ENCODE measurements around the gene TMEM80. TPM values are rescaled to one million over a fixed set of nuclear protein-coding genes. Genes with fewer than 3 reads are reported as not detected.
"Not testable (repeated sequence)": the region's sequence is repeated elsewhere in the genome, so short reads cannot be mapped to it uniquely, and the experiment has no call there.

Gene TMEM80
- 100 to 1,000 TPM in 1 of 4 donors, 10 to 100 TPM in 3; 57.3 to 103 (median 67.7) TPM for total RNA-seq

- H3K27ac ChIP-seq, result peak within 1 kb of the TSS; percentile 98 to 100 (median 100)
- intact Hi-C loops (cut with DNase I), result no loop called here
- 0 to 1% methylated on average over 1 to 38 of the region's 101 CpGs for WGBS, 2 donors
- no peaks in the 10 kb centered on the region for H3K9me3 ChIP-seq
- peaks cover 52 to 74% of the 10 kb centered on the region in 2 donors for H3K4me1 ChIP-seq
- H3K36me3 ChIP-seq, result no peaks in the 10 kb centered on the region
- H3K4me3 ChIP-seq (replicated peaks in 1 of 3), result peak within 1 kb of the TSS; percentile 73 to 96 (median 85)
- peak; percentile 64 to 91 for TF ChIP-seq POLR2A (IDR thresholded peaks at IDR 0.05)
- TF ChIP-seq CTCF (IDR thresholded peaks at IDR 0.05), result no peak
- DNase-seq, result peak; percentile 100
- no peaks in the 10 kb centered on the region for H3K27me3 ChIP-seq
Measured at GRCh38 chr11:695538-696248, at the start of gene TMEM80. Gene TMEM80, plus strand, starts transcription at chr11:695816. Its CDS starts 12 bp downstream, at chr11:695828.

GRCh38 chr11:646214-646613 is 49.4 kb upstream of the TMEM80 start:
- no peaks in the 10 kb centered on the region for H3K4me1 ChIP-seq
- TF ChIP-seq POLR2A (IDR thresholded peaks at IDR 0.05) (no peak), CTCF (IDR thresholded peaks at IDR 0.05) (no peak)
- WGBS, 2 donors, result 85 to 92% methylated on average over 14 of the region's 14 CpGs
- peaks cover 10 to 11% of the 10 kb centered on the region in 2 donors for H3K36me3 ChIP-seq
- no peak overlapping the region for H3K4me3 ChIP-seq (replicated peaks in 1 of 3)
- H3K9me3 ChIP-seq, result no peaks in the 10 kb centered on the region
- intact Hi-C loops (cut with DNase I), result no loop called here
- DNase-seq, result no peak
- no peaks in the 10 kb centered on the region for H3K27me3 ChIP-seq
- no peak overlapping the region for H3K27ac ChIP-seq

- H3K4me1 ChIP-seq; DNase-seq; H3K4me3 ChIP-seq (replicated peaks in 1 of 3); H3K27ac ChIP-seq; H3K9me3 ChIP-seq; intact Hi-C loops (cut with DNase I); H3K27me3 ChIP-seq: not testable (repeated sequence)
- WGBS, 2 donors, result 94 to 95% methylated on average over 9 to 10 of the region's 14 CpGs
- peaks cover 10 to 13% of the 10 kb centered on the region in 2 donors for H3K36me3 ChIP-seq
Measured at GRCh38 chr11:647672-648158, 47.9 kb upstream of the TMEM80 start.

GRCh38 chr11:650482-650881 is 45.1 kb upstream of the TMEM80 start:
- TF ChIP-seq POLR2A (IDR thresholded peaks at IDR 0.05) (no peak), CTCF (IDR thresholded peaks at IDR 0.05) (no peak)
- WGBS, 2 donors, result 94 to 96% methylated on average over 10 of the region's 10 CpGs
- no peaks in the 10 kb centered on the region for H3K27me3 ChIP-seq
- H3K27ac ChIP-seq, result no peak overlapping the region
- H3K4me1 ChIP-seq, result no peaks in the 10 kb centered on the region
- peaks cover 4 to 7% of the 10 kb centered on the region in 2 donors for H3K36me3 ChIP-seq
- no peak for DNase-seq
- no peak overlapping the region for H3K4me3 ChIP-seq (replicated peaks in 1 of 3)
- no peaks in the 10 kb centered on the region for H3K9me3 ChIP-seq
- intact Hi-C loops (cut with DNase I), result no loop called here

- intact Hi-C loops (cut with DNase I); H3K36me3 ChIP-seq: not testable (repeated sequence)
- WGBS, 2 donors, result 91 to 92% methylated on average over 14 of the region's 14 CpGs
Measured at GRCh38 chr11:653136-653535, 42.5 kb upstream of the TMEM80 start.

GRCh38 chr11:653837-654236 is 41.8 kb upstream of the TMEM80 start:
- no peak for DNase-seq
- no peaks in the 10 kb centered on the region for H3K4me1 ChIP-seq
- no peak overlapping the region for H3K27ac ChIP-seq
- intact Hi-C loops (cut with DNase I), result no loop called here
- no peaks in the 10 kb centered on the region for H3K9me3 ChIP-seq
- peaks cover 4 to 7% of the 10 kb centered on the region in 2 donors for H3K36me3 ChIP-seq
- H3K4me3 ChIP-seq (replicated peaks in 1 of 3), result no peak overlapping the region
- no peaks in the 10 kb centered on the region for H3K27me3 ChIP-seq
- TF ChIP-seq POLR2A (IDR thresholded peaks at IDR 0.05), result no peak
- no peak for TF ChIP-seq CTCF (IDR thresholded peaks at IDR 0.05)
- 94 to 96% methylated on average over 12 to 14 of the region's 15 CpGs for WGBS, 2 donors

More at GRCh38 chr11:653136-653535, 42.5 kb upstream of the TMEM80 start:
- not testable (repeated sequence) for H3K4me1 ChIP-seq; H3K27me3 ChIP-seq; H3K4me3 ChIP-seq (replicated peaks in 1 of 3); H3K9me3 ChIP-seq; H3K27ac ChIP-seq; DNase-seq

GRCh38 chr11:654444-654843 is 41.2 kb upstream of the TMEM80 start:
- H3K27ac ChIP-seq; H3K27me3 ChIP-seq; DNase-seq; intact Hi-C loops (cut with DNase I); H3K9me3 ChIP-seq; H3K36me3 ChIP-seq; H3K4me3 ChIP-seq (replicated peaks in 1 of 3); H3K4me1 ChIP-seq: not testable (repeated sequence)
- 94 to 98% methylated on average over 10 to 12 of the region's 12 CpGs for WGBS, 2 donors
